Measurements from ENCODE around the gene MACROH2A1. TPM values are rescaled to one million over a fixed set of nuclear protein-coding genes. Genes with fewer than 3 reads are reported as not detected.
A peak's percentile ranks its signal among the peaks of the same experiment; 100 is the strongest.

MACROH2A1 gene
- total RNA-seq, 1 donor from 2014 or later: 190 TPM

DNA sequence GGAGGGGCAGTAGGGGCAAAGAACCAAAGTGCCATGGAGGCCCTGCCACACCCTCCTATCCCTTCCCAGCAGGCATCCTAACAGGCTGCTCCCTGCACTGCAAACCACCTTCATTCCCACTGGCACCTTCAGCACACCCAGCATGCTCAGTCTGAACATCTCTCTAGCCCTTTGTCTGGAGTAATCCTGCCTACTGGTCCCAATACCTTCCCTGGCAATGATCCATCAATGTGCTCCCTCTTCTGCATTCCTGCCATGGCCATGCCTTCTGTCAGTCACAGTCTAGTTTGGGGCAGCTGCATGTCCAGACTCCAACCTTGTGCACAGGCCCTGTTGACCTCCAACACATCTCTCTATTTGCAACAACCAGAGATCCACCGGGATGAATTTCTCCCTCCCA lies 4.9 kb downstream of the MACROH2A1 start:
- peak in 1 of 2 donors; percentile 65 for DNase-seq (ENCODE audit: extremely low spot score in 2 of 2)
- Histone ChIP-seq H3K4me1 (peaks cover 86% of the 10 kb centered on the region), H3K27ac (no peak overlapping the region), H3K9me3 (no peaks in the 10 kb centered on the region), H3K36me3 (no peaks in the 10 kb centered on the region), H3K4me3 (no peak overlapping the region), H3K27me3 (no peaks in the 10 kb centered on the region)
- TF ChIP-seq, protein P1, sequence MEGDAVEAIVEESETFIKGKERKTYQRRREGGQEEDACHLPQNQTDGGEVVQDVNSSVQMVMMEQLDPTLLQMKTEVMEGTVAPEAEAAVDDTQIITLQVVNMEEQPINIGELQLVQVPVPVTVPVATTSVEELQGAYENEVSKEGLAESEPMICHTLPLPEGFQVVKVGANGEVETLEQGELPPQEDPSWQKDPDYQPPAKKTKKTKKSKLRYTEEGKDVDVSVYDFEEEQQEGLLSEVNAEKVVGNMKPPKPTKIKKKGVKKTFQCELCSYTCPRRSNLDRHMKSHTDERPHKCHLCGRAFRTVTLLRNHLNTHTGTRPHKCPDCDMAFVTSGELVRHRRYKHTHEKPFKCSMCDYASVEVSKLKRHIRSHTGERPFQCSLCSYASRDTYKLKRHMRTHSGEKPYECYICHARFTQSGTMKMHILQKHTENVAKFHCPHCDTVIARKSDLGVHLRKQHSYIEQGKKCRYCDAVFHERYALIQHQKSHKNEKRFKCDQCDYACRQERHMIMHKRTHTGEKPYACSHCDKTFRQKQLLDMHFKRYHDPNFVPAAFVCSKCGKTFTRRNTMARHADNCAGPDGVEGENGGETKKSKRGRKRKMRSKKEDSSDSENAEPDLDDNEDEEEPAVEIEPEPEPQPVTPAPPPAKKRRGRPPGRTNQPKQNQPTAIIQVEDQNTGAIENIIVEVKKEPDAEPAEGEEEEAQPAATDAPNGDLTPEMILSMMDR (IDR thresholded peaks at IDR 0.05): no peak
- no peak for TF ChIP-seq POLR2A (IDR thresholded peaks at IDR 0.05)
- no peak for TF ChIP-seq POLR2AphosphoS5 (IDR thresholded peaks at IDR 0.05; ENCODE audit: insufficient read depth in 1 of 2, low read depth in 1 of 2)
- intact Hi-C loops (cut with DNase I): no loop called here

DNA sequence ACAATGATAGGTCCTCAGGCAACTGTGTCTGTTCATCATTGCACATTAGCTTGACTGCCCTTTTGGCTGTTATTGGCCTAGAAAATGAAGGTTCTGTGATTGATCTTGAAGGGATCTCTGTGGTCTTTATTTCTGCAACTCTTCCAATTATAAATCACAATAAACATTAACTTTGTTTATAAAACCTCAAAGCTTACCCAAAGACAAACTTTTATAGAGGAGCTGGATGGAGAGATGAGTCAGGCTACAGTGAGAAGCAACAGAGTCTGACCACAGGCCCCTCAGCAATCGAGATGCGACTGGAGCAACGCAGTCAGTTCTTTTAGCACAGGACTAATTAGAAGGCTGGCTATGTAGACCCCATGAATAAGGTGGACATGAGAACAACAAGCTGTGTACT lies 5.3 kb downstream of the MACROH2A1 start:
- H3K27me3 ChIP-seq: no peaks in the 10 kb centered on the region
- peaks cover 86% of the 10 kb centered on the region for H3K4me1 ChIP-seq
- intact Hi-C loops (cut with DNase I): no loop called here
- DNase-seq (ENCODE audit: extremely low spot score in 2 of 2): no peak
- no peak overlapping the region for H3K27ac ChIP-seq
- H3K36me3 ChIP-seq: no peaks in the 10 kb centered on the region
- no peaks in the 10 kb centered on the region for H3K9me3 ChIP-seq
- H3K4me3 ChIP-seq: no peak overlapping the region
- TF ChIP-seq POLR2A (IDR thresholded peaks at IDR 0.05): no peak

DNA sequence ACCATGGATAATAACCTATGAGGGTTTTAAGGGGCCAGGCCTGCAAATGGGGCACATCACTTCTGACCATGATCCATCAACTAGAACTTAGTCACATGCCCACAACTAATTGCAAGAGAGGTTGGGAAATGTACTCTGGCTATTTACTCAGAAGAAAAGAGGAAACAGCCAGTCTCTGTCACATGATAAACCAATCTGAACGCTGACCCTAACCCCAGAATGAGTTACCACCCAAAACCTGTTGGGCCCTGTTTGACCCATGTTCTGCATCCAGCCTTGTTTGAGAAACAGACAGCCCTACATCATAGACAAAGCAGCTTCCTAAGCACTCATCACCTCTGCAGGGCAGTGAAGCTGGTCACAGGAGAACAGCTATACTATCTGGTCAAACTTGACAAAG lies 5.8 kb downstream of the MACROH2A1 start:
- Histone ChIP-seq H3K9me3 (no peaks in the 10 kb centered on the region), H3K36me3 (peaks cover 0 to 3% of the 10 kb centered on the region in 2 donors), H3K4me1 (peaks cover 86% of the 10 kb centered on the region), H3K27ac (no peak overlapping the region), H3K4me3 (no peak overlapping the region), H3K27me3 (no peaks in the 10 kb centered on the region)
- TF ChIP-seq, protein P1 (IDR thresholded peaks at IDR 0.05): no peak
- TF ChIP-seq POLR2AphosphoS5 (IDR thresholded peaks at IDR 0.05; ENCODE audit: insufficient read depth in 1 of 2, low read depth in 1 of 2) (no peak), POLR2A (IDR thresholded peaks at IDR 0.05) (no peak)
- intact Hi-C loops (cut with DNase I): no loop called here
- DNase-seq (ENCODE audit: extremely low spot score in 2 of 2): peak in 1 of 2 donors; percentile 78

DNA sequence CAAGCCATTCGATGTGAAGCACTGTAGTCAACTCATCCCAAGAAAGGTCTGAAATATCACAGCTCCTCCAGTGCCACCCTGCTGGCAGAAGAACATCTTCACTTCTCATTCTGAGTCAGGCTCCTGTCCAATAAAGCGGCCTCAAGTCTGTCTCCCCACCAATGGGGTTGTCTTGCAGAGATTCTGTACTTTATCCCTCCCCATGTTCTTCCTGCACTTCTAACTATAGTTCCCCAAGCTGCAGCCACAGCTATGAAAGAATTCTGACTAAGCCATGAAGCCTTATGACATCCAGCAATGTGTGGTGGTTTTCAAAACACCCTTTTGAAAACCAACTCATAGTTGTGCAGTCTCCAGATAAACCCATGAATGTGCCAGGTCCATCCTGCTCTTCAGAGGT lies 6.8 kb downstream of the MACROH2A1 start:
- no peak overlapping the region for H3K27ac ChIP-seq
- DNase-seq (ENCODE audit: extremely low spot score in 2 of 2): no peak
- H3K36me3 ChIP-seq: peaks cover 0 to 3% of the 10 kb centered on the region in 2 donors
- TF ChIP-seq POLR2A (IDR thresholded peaks at IDR 0.05): no peak
- no peak for TF ChIP-seq POLR2AphosphoS5 (IDR thresholded peaks at IDR 0.05; ENCODE audit: insufficient read depth in 1 of 2, low read depth in 1 of 2)
- TF ChIP-seq, protein P1 (IDR thresholded peaks at IDR 0.05): no peak
- H3K4me3 ChIP-seq: no peak overlapping the region
- no peaks in the 10 kb centered on the region for H3K9me3 ChIP-seq
- intact Hi-C loops (cut with DNase I): no loop called here
- H3K27me3 ChIP-seq: no peaks in the 10 kb centered on the region
- H3K4me1 ChIP-seq: peaks cover 82% of the 10 kb centered on the region

DNA sequence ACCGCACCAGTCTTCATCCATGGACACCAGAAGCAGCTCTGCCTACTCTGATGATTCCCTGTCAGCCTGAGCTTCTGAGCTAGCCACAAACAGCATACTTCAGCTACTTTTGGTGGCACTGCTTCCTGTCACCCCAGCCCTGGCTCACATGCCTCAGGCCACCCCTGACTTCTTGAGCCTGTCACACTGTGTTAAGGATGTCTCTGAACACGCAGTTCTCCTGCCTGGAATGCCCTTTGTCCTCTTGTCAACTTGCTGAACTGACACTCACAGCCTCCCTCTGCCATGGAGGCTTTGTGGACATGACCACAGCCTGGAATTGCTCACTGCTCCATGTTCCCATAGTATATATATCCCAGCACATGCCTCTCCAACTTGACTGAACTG lies 7.2 kb downstream of the MACROH2A1 start:
- H3K4me1 ChIP-seq: peaks cover 82% of the 10 kb centered on the region
- no peak overlapping the region for H3K27ac ChIP-seq
- H3K36me3 ChIP-seq: peaks cover 0 to 3% of the 10 kb centered on the region in 2 donors

More for the DNA sequence above, 7.2 kb downstream of the MACROH2A1 start:
- no peaks in the 10 kb centered on the region for H3K9me3 ChIP-seq
- H3K27me3 ChIP-seq: no peaks in the 10 kb centered on the region
- intact Hi-C loops (cut with DNase I): no loop called here
- TF ChIP-seq POLR2A (IDR thresholded peaks at IDR 0.05) (no peak), POLR2AphosphoS5 (IDR thresholded peaks at IDR 0.05; ENCODE audit: insufficient read depth in 1 of 2, low read depth in 1 of 2) (no peak)
- TF ChIP-seq, protein P1 (IDR thresholded peaks at IDR 0.05): no peak
- peak in 1 of 2 donors; percentile 82 for DNase-seq (ENCODE audit: extremely low spot score in 2 of 2)
- no peak overlapping the region for H3K4me3 ChIP-seq

Measured in vagina (tissue), 2 donors.